Muscle layer of colon (tissue), 2 donors: ENCODE measurements around the gene DLEU7.
A peak's percentile ranks its signal among the peaks of the same experiment; 100 is the strongest.

Experiments
- H3K27ac ChIP-seq: one replicate; pipeline ENCODE4 v1.7.0; 2013; ENCODE audit warnings: low read depth, mild to moderate bottlenecking, low read length, moderate library complexity
- H3K27me3 ChIP-seq, 2 donors: one replicate each; pipeline ENCODE4 v1.7.0; 2013; ENCODE audit warnings: low read length in 2 of 2, mild to moderate bottlenecking in 2 of 2; ENCODE audit not compliant: insufficient read depth in 2 of 2, control insufficient read depth in 1 of 2
- H3K36me3 ChIP-seq: one replicate; pipeline ENCODE4 v1.7.0; 2013; ENCODE audit warnings: mild to moderate bottlenecking, low read length; ENCODE audit not compliant: insufficient read depth
- H3K4me1 ChIP-seq: one replicate; pipeline ENCODE4 v1.7.0; 2013; ENCODE audit warnings: mild to moderate bottlenecking, low read length; ENCODE audit not compliant: insufficient read depth
- H3K4me3 ChIP-seq, 2 donors: one replicate each; pipeline ENCODE4 v1.7.0; 2013; ENCODE audit warnings: low read length in 2 of 2, low read depth in 1 of 2, mild to moderate bottlenecking in 1 of 2, moderate library complexity in 1 of 2
- H3K9ac ChIP-seq: one replicate; pipeline ENCODE4 v1.7.0; 2013; ENCODE audit warnings: low read length
- H3K9me3 ChIP-seq: one replicate; pipeline ENCODE4 v1.7.0; 2013; ENCODE audit warnings: mild to moderate bottlenecking, low read length
- donor health status: abdominal sarcoma.
- donor health status: Adenocarcinoma of cecum.

Gene DLEU7

GRCh38 chr13:50810468-50810867, 33.0 kb downstream of the DLEU7 start:
- Histone ChIP-seq H3K27ac (no peak overlapping the region), H3K9me3 (no peaks in the 10 kb centered on the region), H3K9ac (no peak overlapping the region), H3K4me3 (no peak overlapping the region), H3K36me3 (no peaks in the 10 kb centered on the region), H3K4me1 (no peaks in the 10 kb centered on the region), H3K27me3 (no peaks in the 10 kb centered on the region)

GRCh38 chr13:50809133-50810090, 34.1 kb downstream of the DLEU7 start:
- Histone ChIP-seq H3K4me1 (no peaks in the 10 kb centered on the region), H3K27ac (no peak overlapping the region), H3K9ac (no peak overlapping the region), H3K36me3 (no peaks in the 10 kb centered on the region), H3K27me3 (no peaks in the 10 kb centered on the region), H3K9me3 (no peaks in the 10 kb centered on the region), H3K4me3 (no peak overlapping the region)

DNA sequence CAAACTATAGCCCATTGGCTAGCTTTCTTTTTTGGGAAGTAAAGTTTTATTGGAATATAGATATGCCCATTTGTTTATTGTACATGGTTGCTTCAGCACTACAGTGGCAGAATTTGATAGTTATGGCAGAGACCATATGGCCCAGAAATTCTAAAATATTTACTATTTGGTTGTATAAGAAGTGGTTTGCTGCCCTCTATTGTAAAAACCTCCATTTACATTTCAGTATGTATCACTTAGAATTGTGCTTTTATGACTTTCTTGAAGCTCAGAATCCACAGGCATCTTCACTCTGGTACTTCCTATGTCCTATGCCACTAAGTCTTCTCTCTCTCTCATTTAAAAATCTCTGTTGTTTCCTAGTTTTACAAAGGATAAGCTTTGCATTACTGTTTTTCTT, 37.7 kb downstream of the DLEU7 start:
- Histone ChIP-seq H3K27ac (no peak overlapping the region), H3K9me3 (no peaks in the 10 kb centered on the region), H3K4me1 (peaks cover 2% of the 10 kb centered on the region), H3K36me3 (no peaks in the 10 kb centered on the region), H3K27me3 (no peaks in the 10 kb centered on the region), H3K4me3 (no peak overlapping the region), H3K9ac (no peak overlapping the region)

- no peaks in the 10 kb centered on the region for H3K27me3 ChIP-seq
- H3K36me3 ChIP-seq: no peaks in the 10 kb centered on the region
- H3K4me3 ChIP-seq: peak overlapping the region in 1 of 2 donors; percentile 22
- no peak overlapping the region for H3K9ac ChIP-seq
- H3K4me1 ChIP-seq: peaks cover 9% of the 10 kb centered on the region
- no peak overlapping the region for H3K27ac ChIP-seq
- no peaks in the 10 kb centered on the region for H3K9me3 ChIP-seq
Measured at GRCh38 chr13:50801087-50801931, 42.2 kb downstream of the DLEU7 start.

- peaks cover 9% of the 10 kb centered on the region for H3K4me1 ChIP-seq
- no peaks in the 10 kb centered on the region for H3K27me3 ChIP-seq
- no peak overlapping the region for H3K4me3 ChIP-seq
- H3K9ac ChIP-seq: no peak overlapping the region
- no peaks in the 10 kb centered on the region for H3K36me3 ChIP-seq
- no peaks in the 10 kb centered on the region for H3K9me3 ChIP-seq
- no peak overlapping the region for H3K27ac ChIP-seq
Measured at GRCh38 chr13:50800091-50800739, 43.3 kb downstream of the DLEU7 start.

GRCh38 chr13:50798923-50799322, 44.6 kb downstream of the DLEU7 start:
- Histone ChIP-seq H3K4me3 (no peak overlapping the region), H3K27ac (no peak overlapping the region), H3K27me3 (no peaks in the 10 kb centered on the region), H3K4me1 (peaks cover 9% of the 10 kb centered on the region), H3K9me3 (no peaks in the 10 kb centered on the region), H3K9ac (no peak overlapping the region), H3K36me3 (no peaks in the 10 kb centered on the region)

GRCh38 chr13:50797091-50797490, 46.4 kb downstream of the DLEU7 start:
- Histone ChIP-seq H3K9ac (no peak overlapping the region), H3K4me1 (peaks cover 9% of the 10 kb centered on the region), H3K4me3 (no peak overlapping the region), H3K27ac (no peak overlapping the region), H3K27me3 (no peaks in the 10 kb centered on the region), H3K9me3 (no peaks in the 10 kb centered on the region), H3K36me3 (no peaks in the 10 kb centered on the region)

GRCh38 chr13:50796463-50796862, 47.0 kb downstream of the DLEU7 start:
- Histone ChIP-seq H3K4me3 (no peak overlapping the region), H3K36me3 (no peaks in the 10 kb centered on the region), H3K4me1 (peaks cover 9% of the 10 kb centered on the region), H3K9me3 (no peaks in the 10 kb centered on the region), H3K27ac (no peak overlapping the region), H3K9ac (no peak overlapping the region), H3K27me3 (no peaks in the 10 kb centered on the region)

- Histone ChIP-seq H3K4me1 (no peaks in the 10 kb centered on the region), H3K9me3 (no peaks in the 10 kb centered on the region), H3K36me3 (no peaks in the 10 kb centered on the region), H3K27me3 (no peaks in the 10 kb centered on the region), H3K9ac (no peak overlapping the region), H3K27ac (no peak overlapping the region), H3K4me3 (no peak overlapping the region)
Measured at GRCh38 chr13:50794226-50794625, 49.3 kb downstream of the DLEU7 start.

DNA sequence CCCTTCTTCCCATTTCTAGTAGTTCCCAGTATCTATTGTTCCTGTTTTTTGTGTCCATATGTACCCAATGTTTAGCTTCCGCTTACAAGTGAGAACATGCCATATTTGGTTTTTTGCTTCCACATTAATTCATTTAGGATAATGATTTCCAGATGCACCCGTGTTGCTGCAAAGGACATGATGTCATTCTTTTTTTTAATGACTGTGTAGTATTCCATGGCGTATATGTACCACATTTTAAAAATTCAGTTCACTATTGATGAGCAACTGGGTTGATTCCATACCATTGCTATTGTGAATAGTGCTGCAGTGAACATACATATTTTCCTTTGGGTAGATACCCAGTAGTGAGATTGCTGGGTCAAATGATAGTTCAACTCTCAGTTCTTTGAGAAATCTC, 50.5 kb downstream of the DLEU7 start:
- Histone ChIP-seq H3K9ac (no peak overlapping the region), H3K27me3 (no peaks in the 10 kb centered on the region), H3K27ac (no peak overlapping the region)

DNA sequence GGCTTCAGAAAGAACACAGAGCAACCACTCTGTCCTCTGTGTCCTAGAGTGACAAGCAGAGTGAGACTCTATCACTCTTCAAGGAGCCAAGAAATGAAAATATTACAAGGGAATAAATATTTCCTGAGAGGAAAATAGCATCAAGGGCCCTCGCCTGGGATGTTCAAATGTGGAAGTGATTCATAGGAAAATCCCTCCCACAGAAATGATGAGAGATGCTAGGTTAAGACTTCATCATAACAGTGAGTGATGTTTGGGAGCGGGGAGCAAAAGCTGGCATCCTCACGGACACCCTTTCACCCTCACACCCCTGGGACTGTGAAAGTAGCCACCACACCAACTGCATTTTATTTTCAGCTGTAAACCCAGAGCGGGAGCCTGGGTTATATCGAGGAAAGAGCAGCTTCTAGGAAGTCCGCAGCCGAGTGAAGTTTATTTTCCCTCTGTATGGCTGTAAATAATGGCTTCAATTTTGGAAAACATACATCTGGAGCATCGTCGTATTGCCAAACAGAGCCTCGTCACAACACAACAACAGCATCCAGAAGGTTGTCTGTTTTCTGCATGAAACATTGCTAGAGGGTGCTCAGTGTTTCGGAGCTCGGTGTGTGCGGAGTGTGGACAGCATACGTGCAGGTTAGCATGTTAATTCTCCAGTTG, 54.8 kb downstream of the DLEU7 start:
- H3K27ac ChIP-seq: no peak overlapping the region
- no peak overlapping the region for H3K9ac ChIP-seq
- H3K27me3 ChIP-seq: no peaks in the 10 kb centered on the region
- H3K9me3 ChIP-seq: no peaks in the 10 kb centered on the region
- H3K4me3 ChIP-seq: no peak overlapping the region
- no peaks in the 10 kb centered on the region for H3K36me3 ChIP-seq
- H3K4me1 ChIP-seq: no peaks in the 10 kb centered on the region

More for the DNA sequence above, 50.5 kb downstream of the DLEU7 start:
- H3K9me3 ChIP-seq: no peaks in the 10 kb centered on the region
- no peaks in the 10 kb centered on the region for H3K4me1 ChIP-seq
- H3K36me3 ChIP-seq: no peaks in the 10 kb centered on the region
- no peak overlapping the region for H3K4me3 ChIP-seq
